GM18870 (cell line): ENCODE measurements around the gene SBNO2.

ENCODE experiments used
- ATAC-seq: cut with Tn5 transposase; IDR thresholded peaks from one replicate; pipeline ENCODE4 v1.9.1; 2021; ENCODE audit warnings: moderate library complexity; ENCODE audit not compliant: unreplicated experiment

SBNO2 gene

DNA sequence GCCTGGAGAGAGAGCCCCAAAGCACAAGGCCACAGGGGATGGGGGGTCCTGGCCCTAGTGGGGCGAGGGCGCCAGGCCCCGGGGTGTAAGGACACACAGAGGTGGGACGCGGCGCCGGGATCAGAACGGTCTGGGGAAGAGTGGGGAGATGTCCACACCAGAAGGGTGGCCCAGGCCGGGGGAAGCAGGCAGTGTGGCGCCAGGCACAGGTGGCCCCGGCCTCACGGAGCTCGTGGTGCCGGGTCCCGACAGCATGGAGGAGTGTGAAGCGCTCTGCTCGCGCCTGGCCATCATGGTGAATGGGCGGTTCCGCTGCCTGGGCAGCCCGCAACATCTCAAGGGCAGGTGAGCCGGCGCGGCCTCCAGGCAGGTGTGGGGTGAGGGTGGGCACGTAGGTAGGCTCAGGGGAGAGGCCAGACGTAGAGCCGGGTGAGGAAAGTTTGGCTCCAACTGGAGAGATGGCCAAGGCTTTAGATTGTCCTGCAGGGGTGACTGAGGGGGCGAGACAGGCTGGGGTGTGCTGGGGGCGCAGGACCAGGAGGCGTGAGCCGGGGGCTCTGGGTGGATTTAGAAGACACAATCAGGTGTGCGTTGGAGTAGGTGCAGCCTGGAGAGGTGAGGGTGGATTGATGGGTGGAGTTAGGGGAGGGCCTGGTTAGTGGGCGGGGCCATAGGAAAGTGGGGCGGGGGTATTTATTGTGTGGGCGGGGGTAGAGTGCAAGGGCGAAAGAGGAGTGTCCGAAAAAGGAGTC lies 110.0 kb downstream of the SBNO2 start:
- no peak for ATAC-seq

DNA sequence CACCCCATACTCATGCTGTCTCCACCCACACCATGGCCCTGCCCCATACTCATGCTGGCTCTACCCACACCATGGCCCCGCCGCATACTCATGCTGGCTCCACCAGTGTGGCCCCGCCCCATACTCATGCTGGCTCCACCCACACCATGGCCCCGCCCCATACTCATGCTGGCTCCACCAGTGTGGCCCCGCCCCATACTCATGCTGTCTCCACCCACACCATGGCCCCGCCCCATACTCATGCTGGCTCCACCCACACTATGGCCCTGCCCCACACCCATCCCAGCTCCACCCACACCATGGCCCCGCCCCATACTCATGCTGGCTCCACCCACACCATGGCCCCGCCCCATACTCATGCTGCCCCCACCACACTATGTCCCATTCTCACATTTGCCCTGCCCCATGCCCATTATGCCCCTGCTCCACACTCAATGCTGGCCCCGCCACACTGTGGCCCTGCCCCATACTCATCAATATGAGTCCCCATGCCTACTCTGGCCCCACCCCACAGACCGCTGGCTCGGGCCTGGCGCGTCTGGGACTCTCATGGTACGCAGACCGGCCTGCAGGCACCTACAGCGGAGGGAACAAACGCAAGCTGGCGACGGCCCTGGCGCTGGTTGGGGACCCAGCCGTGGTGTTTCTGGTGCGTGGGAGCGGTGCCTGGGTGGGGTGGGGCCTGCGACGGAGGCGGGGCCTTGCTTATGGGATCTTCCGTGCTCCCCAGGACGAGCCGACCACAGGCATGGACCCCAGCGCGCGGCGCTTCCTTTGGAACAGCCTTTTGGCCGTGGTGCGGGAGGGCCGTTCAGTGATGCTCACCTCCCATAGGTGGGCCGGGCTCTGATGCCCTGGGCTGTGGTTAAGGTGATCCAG lies 110.8 kb downstream of the SBNO2 start:
- ATAC-seq: no peak

DNA sequence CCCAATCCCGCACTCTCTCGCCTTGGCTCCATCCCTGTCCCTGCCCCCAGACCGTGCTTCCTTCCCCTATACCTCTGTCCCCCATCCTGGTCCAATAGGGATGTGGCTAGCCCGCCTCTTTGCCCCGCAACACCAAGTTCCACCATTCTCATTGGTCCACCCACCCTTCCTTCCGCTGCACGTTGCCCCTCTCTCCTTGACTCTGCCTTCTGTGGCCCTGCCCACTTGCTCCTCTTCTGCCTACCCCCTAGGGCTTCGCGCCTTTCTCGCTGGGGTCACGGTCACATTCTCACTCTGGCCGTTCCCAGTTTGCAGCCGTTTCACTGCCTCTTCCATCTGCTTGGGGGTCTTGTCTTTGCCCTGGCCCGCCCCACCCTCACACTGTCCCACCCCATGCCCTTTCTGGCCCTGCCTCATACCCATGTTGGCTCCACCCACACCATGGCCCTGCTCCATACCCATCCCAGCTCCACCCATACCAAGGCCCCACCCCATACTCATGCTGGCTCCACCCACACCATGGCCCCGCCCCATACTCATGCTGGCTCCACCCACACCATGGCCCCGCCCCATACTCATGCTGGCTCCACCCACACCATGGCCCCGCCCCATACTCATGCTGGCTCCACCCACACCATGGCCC lies 111.6 kb downstream of the SBNO2 start:
- ATAC-seq: no peak

DNA sequence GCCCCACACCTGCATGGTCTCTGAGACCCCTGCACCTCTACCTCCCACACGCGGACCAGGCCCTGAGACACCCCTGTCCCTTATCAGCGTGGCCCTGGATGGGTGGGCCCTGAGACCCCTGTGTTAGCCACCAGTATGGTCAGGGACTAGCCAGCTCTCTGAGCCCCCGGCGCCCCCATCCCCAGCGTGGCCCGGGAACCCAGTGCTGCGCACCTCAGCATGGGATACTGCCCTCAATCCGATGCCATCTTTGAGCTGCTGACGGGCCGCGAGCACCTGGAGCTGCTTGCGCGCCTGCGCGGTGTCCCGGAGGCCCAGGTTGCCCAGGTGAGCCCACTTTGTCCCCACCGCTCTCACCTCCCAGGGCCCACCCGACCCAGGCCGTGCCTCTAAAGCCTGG lies 112.1 kb downstream of the SBNO2 start:
- no peak for ATAC-seq

DNA sequence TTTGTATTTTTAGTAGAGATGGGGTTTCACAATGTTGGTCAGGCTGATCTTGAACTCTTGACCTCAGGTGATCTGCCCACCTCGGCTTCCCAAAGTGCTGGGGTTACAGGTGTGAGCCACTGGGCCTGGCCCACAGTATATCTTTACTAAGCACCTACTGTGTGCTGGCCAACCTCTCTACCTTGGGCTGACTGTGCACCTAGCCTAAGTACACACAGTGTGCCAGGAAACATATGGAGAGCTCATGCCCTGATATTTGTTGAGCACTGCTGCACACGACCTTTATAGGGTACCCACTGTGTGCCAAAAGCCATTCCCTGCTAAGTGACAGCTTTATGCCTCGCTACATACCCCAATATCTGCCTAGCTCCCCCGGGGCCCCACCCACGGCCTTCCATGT lies 113.4 kb downstream of the SBNO2 start:
- no peak for ATAC-seq

DNA sequence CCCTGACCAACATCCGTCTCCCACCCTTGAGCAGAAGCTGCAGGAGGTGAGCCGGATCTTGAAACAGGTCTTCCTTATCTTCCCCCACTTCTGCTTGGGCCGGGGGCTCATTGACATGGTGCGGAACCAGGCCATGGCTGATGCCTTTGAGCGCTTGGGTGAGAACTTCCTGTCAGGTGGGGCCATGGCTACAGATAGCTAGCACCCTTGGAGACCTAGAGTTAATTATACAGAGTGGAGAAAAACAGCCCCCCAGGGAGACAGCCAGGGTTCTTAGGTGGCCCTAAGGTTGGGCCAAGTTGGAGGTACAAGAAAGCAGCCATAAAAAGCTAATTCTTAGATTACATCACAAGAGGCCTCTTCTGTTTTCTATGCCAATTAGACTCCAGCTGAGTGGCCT lies 116.0 kb downstream of the SBNO2 start:
- ATAC-seq: no peak
